H1 (cell line): ENCODE measurements around the gene FCGR2B. TPM values are rescaled to one million over a fixed set of nuclear protein-coding genes. Genes with fewer than 3 reads are reported as not detected.

Experiments used
- CTCF ChIA-PET: fragments of 300-600 bp; sonication (Branson Sonifier 250); formaldehyde crosslinking; loops from one replicate; lab custom pipeline; 2021; ENCODE audit not compliant: partially characterized antibody; lab: Charles Lee
- POLR2A ChIA-PET: fragments of 300-600 bp; sonication (Branson Sonifier 250); formaldehyde crosslinking; loops from one replicate; lab custom pipeline; 2021; ENCODE audit warnings: inconsistent platforms; ENCODE audit not compliant: partially characterized antibody; lab: Charles Lee
- DNase-seq, 2 experiments: peaks; one replicate each; pipeline versions ENCODE4 v3.0.0 to v3.0.0-alpha.2; 2010 to 2022; ENCODE audit warnings: low spot score in 2 of 2, low read depth in 1 of 2, mixed read lengths in 1 of 2
- FAIRE-seq: peaks from 2 replicates; lab custom pipeline; 2011; peaks lifted over from hg19 to GRCh38; lab: Jason Lieb, UNC
- H2AFZ ChIP-seq: 2 replicates; pipeline ENCODE4 v1.8.1; 2012; ENCODE audit warnings: low read length, inconsistent platforms
- H2AK5ac ChIP-seq: 2 replicates; pipeline ENCODE4 v1.6.1; 2013; ENCODE audit warnings: low read depth, low read length
- H2BK120ac ChIP-seq: replicated peaks from 2 replicates; pipeline ENCODE3; 2013; ENCODE audit warnings: low read depth, low read length, inconsistent platforms
- H2BK12ac ChIP-seq: 2 replicates; pipeline ENCODE4 v1.6.1; 2013; ENCODE audit warnings: low read depth, low read length
- H2BK15ac ChIP-seq: 2 replicates; pipeline ENCODE4 v1.6.1; 2013; ENCODE audit warnings: low read length
- H2BK20ac ChIP-seq: 2 replicates; pipeline ENCODE4 v1.6.1; 2013; ENCODE audit warnings: low read length
- H2BK5ac ChIP-seq: 2 replicates; pipeline ENCODE4 v1.6.1; 2013; ENCODE audit warnings: low read depth, low read length
- H3K14ac ChIP-seq: 2 replicates; pipeline ENCODE4 v1.6.1; 2013; ENCODE audit warnings: inconsistent platforms; ENCODE audit not compliant: insufficient read length
- H3K18ac ChIP-seq: 2 replicates; pipeline ENCODE4 v1.6.1; 2013; ENCODE audit warnings: low read length; ENCODE audit errors: extremely low read depth
- H3K23ac ChIP-seq: 2 replicates; pipeline ENCODE4 v1.6.1; 2013; ENCODE audit warnings: inconsistent platforms; ENCODE audit not compliant: insufficient read length
- H3K23me2 ChIP-seq: 2 replicates; pipeline ENCODE4 v1.6.1; 2013; ENCODE audit warnings: low read depth, low read length
- H3K27ac ChIP-seq: 2 replicates; pipeline ENCODE4 v1.6.1; 2011; ENCODE audit warnings: low read depth, low read length, inconsistent platforms
- H3K27me3 ChIP-seq, 4 experiments: replicated peaks in 1 of 4; 1 replicate in 1 of 4; 2 replicates in 3 of 4; pipeline versions ENCODE4 v1.6.1 to v1.8.1; 2011 to 2013; ENCODE audit warnings: low read length in 3 of 4, mild to moderate bottlenecking in 3 of 4, inconsistent platforms in 2 of 4, mixed read lengths in 2 of 4, moderate library complexity in 1 of 4; ENCODE audit not compliant: control insufficient read depth in 3 of 4, insufficient read depth in 3 of 4; ENCODE audit errors: extremely low read depth in 1 of 4
- H3K36me3 ChIP-seq, 4 experiments: 2 replicates each; pipeline versions ENCODE4 v1.6.1 to v1.8.1; 2011 to 2013; ENCODE audit warnings: mild to moderate bottlenecking in 4 of 4, low read length in 3 of 4, moderate library complexity in 2 of 4, control low read depth in 1 of 4, inconsistent platforms in 1 of 4; ENCODE audit not compliant: insufficient read depth in 4 of 4, control insufficient read depth in 2 of 4
- H3K4ac ChIP-seq: replicated peaks from 2 replicates; pipeline ENCODE3; 2013; ENCODE audit warnings: low read length, low read depth, mixed read lengths, inconsistent platforms; ENCODE audit not compliant: insufficient read length
- H3K4me1 ChIP-seq, 4 experiments: replicated peaks in 1 of 4; 1 replicate in 1 of 4; 2 replicates in 3 of 4; pipeline versions ENCODE4 v1.6.1 to v1.8.1; 2011 to 2013; ENCODE audit warnings: low read length in 3 of 4, inconsistent platforms in 2 of 4, mixed read lengths in 1 of 4; ENCODE audit not compliant: insufficient read depth in 4 of 4, control insufficient read depth in 3 of 4
- H3K4me2 ChIP-seq, 2 experiments: 2 replicates each; pipeline versions ENCODE4 v1.6.1 to v1.8.1; 2011 to 2013; ENCODE audit warnings: low read depth in 2 of 2, low read length in 2 of 2, control low read depth in 1 of 2, inconsistent platforms in 1 of 2, mild to moderate bottlenecking in 1 of 2; ENCODE audit not compliant: insufficient read depth in 1 of 2
- H3K4me3 ChIP-seq, 4 experiments: fragments of 200-600, 300-600 bp in 1 of 4; sonication (generic), shearing (Covaris generic), sonication (Bioruptor Twin) in 1 of 4; 2 replicates each; pipeline versions ENCODE4 v1.5.1 to v1.8.1; 2011 to 2016; ENCODE audit warnings: low read length in 4 of 4, low read depth in 3 of 4, control low read depth in 2 of 4, inconsistent platforms in 2 of 4, mild to moderate bottlenecking in 2 of 4, mixed read lengths in 1 of 4, moderate library complexity in 1 of 4; ENCODE audit not compliant: insufficient read depth in 2 of 4; ENCODE audit errors: extremely low read depth in 1 of 4
- H3K56ac ChIP-seq: replicated peaks from 2 replicates; pipeline ENCODE3; 2013; ENCODE audit warnings: low read depth, mild to moderate bottlenecking, mixed read lengths, low read length, inconsistent platforms; ENCODE audit not compliant: insufficient read length
- H3K79me1 ChIP-seq: 2 replicates; pipeline ENCODE4 v1.6.1; 2013; ENCODE audit warnings: low read depth, low read length, control low read depth
- H3K79me2 ChIP-seq, 2 experiments: 2 replicates each; pipeline versions ENCODE4 v1.6.1 to v1.8.1; 2012 to 2013; ENCODE audit warnings: low read length in 2 of 2, mild to moderate bottlenecking in 2 of 2, inconsistent platforms in 1 of 2; ENCODE audit not compliant: insufficient read depth in 2 of 2, control insufficient read depth in 1 of 2
- H3K9ac ChIP-seq, 4 experiments: replicated peaks in 1 of 4; 1 replicate in 1 of 4; 2 replicates in 3 of 4; pipeline versions ENCODE4 v1.6.1 to v1.8.1; 2011 to 2013; ENCODE audit warnings: low read depth in 3 of 4, low read length in 3 of 4, control low read depth in 2 of 4, mild to moderate bottlenecking in 2 of 4, moderate library complexity in 2 of 4, inconsistent platforms in 1 of 4; ENCODE audit errors: extremely low read depth in 1 of 4
- H3K9me3 ChIP-seq, 2 experiments: 2 replicates each; pipeline versions ENCODE4 v1.6.1 to v1.8.1; 2012 to 2013; ENCODE audit warnings: mild to moderate bottlenecking in 2 of 2, moderate library complexity in 2 of 2, control low read depth in 1 of 2, inconsistent platforms in 1 of 2, low read depth in 1 of 2, low read length in 1 of 2, mixed read lengths in 1 of 2; ENCODE audit not compliant: insufficient read depth in 2 of 2
- H4K20me1 ChIP-seq, 2 experiments: replicated peaks in 1 of 2; 2 replicates each; pipeline versions ENCODE3 to v1.8.1; 2011 to 2013; ENCODE audit warnings: inconsistent platforms in 2 of 2, low read length in 2 of 2, mild to moderate bottlenecking in 1 of 2; ENCODE audit not compliant: insufficient read depth in 2 of 2, control insufficient read depth in 1 of 2
- H4K5ac ChIP-seq: 2 replicates; pipeline ENCODE4 v1.6.1; 2013; ENCODE audit warnings: low read length, low read depth, mixed read lengths, inconsistent platforms; ENCODE audit not compliant: insufficient read length
- H4K8ac ChIP-seq: 2 replicates; pipeline ENCODE4 v1.8.0; 2013; ENCODE audit warnings: mild to moderate bottlenecking, moderate library complexity, low read length, inconsistent platforms; ENCODE audit not compliant: insufficient read depth; ENCODE audit errors: extremely low read depth
- H4K91ac ChIP-seq: replicated peaks from 2 replicates; pipeline ENCODE3; 2013; ENCODE audit warnings: low read length, mixed read lengths, inconsistent platforms; ENCODE audit not compliant: insufficient read length
- ASH2L ChIP-seq: fragments of 200-600, 300-600 bp; sonication (generic); IDR thresholded peaks from one replicate; pipeline ENCODE4 v1.7.1; 2017; ENCODE audit warnings: low read length
- ATF3 ChIP-seq: IDR thresholded peaks from 2 replicates; pipeline ENCODE4 v1.6.1; 2011; ENCODE audit warnings: low read depth, mild to moderate bottlenecking, low read length; ENCODE audit not compliant: insufficient read depth
- BCL11A ChIP-seq, 2 experiments: IDR thresholded peaks; one replicate each; pipeline ENCODE4 v1.6.1; 2011; ENCODE audit warnings: low read depth in 2 of 2, low read length in 2 of 2, mild to moderate bottlenecking in 2 of 2
- CBX8 ChIP-seq: fragments of 300-800, 300-1000 bp; sonication (generic); IDR thresholded peaks from 2 replicates; pipeline ENCODE4 v1.7.1; 2016; ENCODE audit warnings: low read depth, low read length, borderline replicate concordance
- CTCF ChIP-seq, 3 experiments: IDR thresholded peaks; 1 replicate in 2 of 3; 2 replicates in 1 of 3; pipeline versions ENCODE4 v1.5.1 to v1.6.1; 2011; ENCODE audit warnings: low read length in 3 of 3, mild to moderate bottlenecking in 3 of 3, inconsistent platforms in 2 of 3, low read depth in 1 of 3, moderate library complexity in 1 of 3; ENCODE audit not compliant: insufficient read depth in 1 of 3; ENCODE audit errors: control extremely low read depth in 1 of 3
- GTF2F1 ChIP-seq: IDR thresholded peaks from 2 replicates; pipeline ENCODE4 v1.6.1; 2012; ENCODE audit warnings: low read depth, low read length, improper control_type of control experiment, borderline replicate concordance
- JUN ChIP-seq: IDR thresholded peaks from 2 replicates; pipeline ENCODE4 v1.6.1; 2011; ENCODE audit warnings: low read depth, mild to moderate bottlenecking, improper control_type of control experiment, low read length
- MAFK ChIP-seq: IDR thresholded peaks from 2 replicates; pipeline ENCODE4 v1.6.1; 2012; ENCODE audit warnings: low read depth, mild to moderate bottlenecking, improper control_type of control experiment, low read length
- NRF1 ChIP-seq: IDR thresholded peaks from 2 replicates; pipeline ENCODE4 v1.6.1; 2011; ENCODE audit warnings: mild to moderate bottlenecking, low read depth, low read length, improper control_type of control experiment
- POLR2AphosphoS5 ChIP-seq: IDR thresholded peaks from 2 replicates; pipeline ENCODE4 v1.6.1; 2011; ENCODE audit warnings: low read depth, low read length
- SP4 ChIP-seq: IDR thresholded peaks from 2 replicates; pipeline ENCODE4 v1.6.1; 2012; ENCODE audit warnings: low read length, inconsistent platforms
- TBP ChIP-seq: IDR thresholded peaks from 2 replicates; pipeline ENCODE4 v1.6.1; 2011; ENCODE audit warnings: low read depth, low read length, improper control_type of control experiment
- TCF12 ChIP-seq: IDR thresholded peaks from 2 replicates; pipeline ENCODE4 v1.6.1; 2011; ENCODE audit warnings: low read depth, mild to moderate bottlenecking, low read length
- WGBS, 2 experiments: shearing (Covaris generic) in 1 of 2; methylation state at CpG; one replicate each; pipeline versions ENCODE4 v1.1.6 to v1.1.7; 2013 to 2015; ENCODE audit warnings: low lambda C conversion rate in 2 of 2, mixed read lengths in 2 of 2, inconsistent platforms in 1 of 2, low coverage in 1 of 2, missing lambda C conversion rate in 1 of 2; ENCODE audit not compliant: insufficient replicate concordance in 2 of 2, insufficient coverage in 1 of 2, insufficient read length in 1 of 2; ENCODE audit errors: extremely low coverage in 1 of 2, missing lambda C conversion rate in 1 of 2; 5-methylcytosine and 5-hydroxymethylcytosine counted together
- polyA plus RNA-seq, 7 experiments: library from polyadenylated mRNA; depleted of rRNA in 3 of 7; stranded (reverse) in 5 of 7; unstranded in 2 of 7; fragments of >200 nt in 5 of 7; fragments of 200-250 nt in 2 of 7; gene quantifications; 1 replicate in 5 of 7; 2 replicates in 1 of 7; 4 replicates in 1 of 7; pipeline versions ENCODE4 v1.2.1 to v1.2.3, GENCODE V29; 2011 to 2013; ENCODE audit warnings: missing spikeins in 2 of 7, mixed read lengths in 2 of 7
- total RNA-seq: library from RNA; stranded (reverse); fragmentation: NEBNext Ultra II Directional; extraction: Animal tissue kit (Norgen Biotek cat#: 25700); gene quantifications from 2 replicates; pipeline ENCODE4 v1.2.1, GENCODE V29; 2021

The FCGR2B gene
- total and polyA plus RNA-seq, 2 of the 8 experiments (the other 6 are each of a cell fraction or from before 2014, with no cell fraction given), result 0.05 TPM; not detected in 1

- H2BK15ac ChIP-seq, result no peak overlapping the region
- H3K23me2 ChIP-seq, result no peaks in the 10 kb centered on the region
- no peak overlapping the region for H3K14ac ChIP-seq
- H2AK5ac ChIP-seq, result no peak overlapping the region
- FAIRE-seq (no peak), DNase-seq (no peak)
- H2BK12ac ChIP-seq, result no peak overlapping the region
- H3K27ac ChIP-seq, result no peak overlapping the region
- no peak overlapping the region for H4K8ac ChIP-seq
- H4K91ac ChIP-seq, result no peak overlapping the region
- H3K36me3 ChIP-seq, result no peaks in the 10 kb centered on the region
- CTCF ChIA-PET, result interaction anchor here (0.7 kb wide), 1 partner anchor 1672 kb away, joined by 6 read pairs; no protein-coding TSS in a partner anchor
- H2BK5ac ChIP-seq, result no peak overlapping the region
- no peak overlapping the region for H3K23ac ChIP-seq
- H3K79me1 ChIP-seq, result no peaks in the 10 kb centered on the region
- WGBS, 2 experiments, result 81% methylated on average over 3 of the region's 3 CpGs; no CpG with 5 or more reads in 1 of the 2 experiments
- H3K18ac ChIP-seq, result no peak overlapping the region
- no peaks in the 10 kb centered on the region for H3K79me2 ChIP-seq
- no peak overlapping the region for H3K4me2 ChIP-seq
- H3K4me3 ChIP-seq, result no peak overlapping the region
- no peaks in the 10 kb centered on the region for H3K9me3 ChIP-seq
- H3K56ac ChIP-seq, result no peak overlapping the region
- H3K27me3 ChIP-seq, result no peaks in the 10 kb centered on the region
- H2BK20ac ChIP-seq, result no peak overlapping the region
- no peak overlapping the region for H3K4ac ChIP-seq
- H3K4me1 ChIP-seq, result no peaks in the 10 kb centered on the region; a peak in 1 of 7 replicates
- no peak overlapping the region for H4K5ac ChIP-seq
- H2AFZ ChIP-seq, result no peak overlapping the region
- POLR2A ChIA-PET, result no interaction called here
- H2BK120ac ChIP-seq, result no peak overlapping the region
- H4K20me1 ChIP-seq, result no peaks in the 10 kb centered on the region
- no peak overlapping the region for H3K9ac ChIP-seq
- TF ChIP-seq NRF1 (no peak), ASH2L (no peak), MAFK (no peak), CTCF (IDR thresholded peaks at IDR 0.05; ENCODE audit: control extremely low read depth in 1 of 3, insufficient read depth in 1 of 3, low read depth in 1 of 3, low read length in 3 of 3) (no peak), GTF2F1 (no peak), ATF3 (no peak), JUN (no peak), TBP (no peak), TCF12 (no peak), CBX8 (no peak), SP4 (no peak), POLR2AphosphoS5 (no peak), BCL11A (IDR thresholded peaks at IDR 0.05; ENCODE audit: low read depth in 2 of 2, low read length in 2 of 2) (no peak)
These were observed 18.9 kb downstream of the FCGR2B start for GRCh38 chr1:161681879-161682278.
